HG03432 (cell line): ENCODE data around the gene GMFB.
A peak's percentile ranks its signal among the peaks of the same experiment; 100 is the strongest.
"Not testable (repeated sequence)": the region's sequence is repeated elsewhere in the genome, so short reads cannot be mapped to it uniquely, and the experiment has no call there.

Experiments used
- ATAC-seq: cut with Tn5 transposase; IDR thresholded peaks from one replicate; pipeline ENCODE4 v1.9.1; 2021; ENCODE audit warnings: mild to moderate bottlenecking, moderate library complexity; ENCODE audit not compliant: unreplicated experiment

The GMFB gene

DNA sequence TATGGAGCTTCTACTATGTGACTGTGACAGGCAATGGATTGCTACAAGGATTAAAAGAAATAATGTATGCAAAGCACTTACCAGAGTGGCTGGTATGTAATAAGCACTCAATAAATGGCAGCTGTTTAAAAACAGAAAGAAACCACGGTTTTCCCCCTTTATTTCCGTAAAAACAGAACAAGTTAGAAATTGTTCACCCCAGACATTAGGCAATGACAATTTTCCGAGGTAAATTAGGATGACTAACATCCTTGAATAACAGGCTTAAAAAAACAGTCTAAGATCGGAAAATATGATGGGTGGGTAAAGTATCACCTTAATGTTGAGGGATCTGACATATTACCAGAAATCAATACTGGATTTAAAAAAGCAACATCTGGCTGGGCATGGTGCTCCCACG, 26.7 kb downstream of the GMFB start:
- ATAC-seq, result no peak

DNA sequence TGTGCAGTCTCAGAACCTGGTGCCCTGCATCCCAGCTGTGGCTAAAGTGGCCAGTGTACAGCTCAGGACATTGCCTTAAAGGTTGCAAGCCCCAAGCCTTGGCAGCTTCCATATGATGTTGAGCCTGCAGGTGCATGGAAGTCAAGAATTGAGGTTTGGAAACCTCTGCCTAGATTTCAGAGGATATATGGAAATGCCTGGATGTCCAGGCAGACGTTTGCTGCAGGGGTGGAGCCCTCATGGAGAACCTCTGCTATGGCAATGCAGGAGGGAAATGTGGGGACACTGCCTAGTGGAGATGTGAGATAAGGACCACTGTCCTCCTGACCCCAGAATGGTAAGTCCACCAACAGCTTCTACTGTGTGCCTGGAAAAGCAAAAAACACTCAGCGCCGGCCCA, 29.7 kb downstream of the GMFB start:
- no peak for ATAC-seq

DNA sequence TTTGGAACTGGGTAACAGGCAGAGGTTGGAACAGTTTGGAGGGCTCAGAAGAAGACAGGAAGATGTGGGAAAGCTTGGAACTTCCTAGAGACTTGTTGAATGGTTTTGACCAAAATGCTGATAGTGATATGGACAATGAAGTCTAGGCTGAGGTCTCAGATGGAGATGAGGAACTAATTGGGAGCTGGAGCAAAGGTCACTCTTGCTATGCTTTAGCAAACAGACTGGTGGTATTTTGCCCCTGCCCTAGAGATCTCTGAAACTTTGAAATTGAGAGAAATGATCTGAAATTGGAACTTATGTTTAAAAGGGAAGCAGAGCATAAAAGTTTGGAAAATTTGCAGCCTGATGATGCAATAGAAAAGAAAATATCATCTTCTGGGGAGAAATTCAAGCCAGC, 30.2 kb downstream of the GMFB start:
- not testable (repeated sequence) for ATAC-seq

DNA sequence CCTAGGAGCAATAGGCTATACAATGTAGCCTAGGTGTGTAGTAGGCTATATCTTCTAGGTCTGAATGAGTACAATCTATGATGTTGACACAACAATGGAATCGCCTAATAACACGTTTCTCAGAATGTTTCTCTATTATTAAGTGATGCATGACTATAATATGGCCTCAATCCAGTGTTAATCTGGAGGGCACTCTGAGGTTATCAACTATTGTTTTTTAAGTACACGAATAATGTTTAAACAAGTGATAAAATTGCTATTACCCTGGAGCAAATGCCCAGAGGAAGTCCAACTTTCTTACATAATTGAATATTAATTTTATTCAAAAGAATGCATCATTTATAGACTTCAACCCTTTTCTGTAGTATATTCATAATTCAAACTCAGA, 31.2 kb downstream of the GMFB start:
- no peak for ATAC-seq

DNA sequence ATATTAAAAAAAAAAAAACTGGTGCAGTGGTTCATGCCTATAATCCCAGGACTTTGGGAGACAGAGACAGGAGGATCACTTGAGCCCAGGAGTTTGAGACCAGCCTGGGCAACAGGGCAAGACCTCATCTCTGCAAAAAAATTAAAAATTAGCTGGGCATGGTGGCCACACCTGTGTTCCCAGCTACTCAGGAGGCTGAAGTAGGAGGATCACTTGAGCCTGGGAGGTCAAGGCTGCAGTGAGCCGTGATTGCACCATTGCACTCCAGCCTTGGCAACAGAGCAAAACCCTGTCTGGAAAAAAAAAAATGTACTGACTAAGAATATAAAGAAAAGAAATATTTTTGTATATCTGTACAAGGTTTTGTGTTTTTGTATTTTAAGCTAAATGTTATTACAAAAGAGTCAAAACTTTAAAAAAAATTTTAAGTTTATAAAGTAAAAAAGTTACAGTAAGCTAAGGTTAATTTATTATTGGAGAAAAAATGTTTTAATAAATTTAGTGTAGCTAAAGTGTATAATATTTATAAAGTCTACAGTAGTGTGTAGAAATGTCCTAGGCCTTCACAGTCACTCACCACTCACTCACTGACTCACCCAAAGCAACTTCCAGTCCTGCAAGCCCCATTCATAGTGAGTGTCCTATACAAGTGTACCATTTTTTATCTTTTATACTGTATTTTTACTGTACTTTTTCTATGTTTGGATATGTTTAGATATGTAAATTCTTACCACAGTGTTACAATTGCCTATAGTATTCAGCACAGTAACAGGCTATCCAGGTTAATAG, 31.8 kb downstream of the GMFB start:
- ATAC-seq, result not testable (repeated sequence)

DNA sequence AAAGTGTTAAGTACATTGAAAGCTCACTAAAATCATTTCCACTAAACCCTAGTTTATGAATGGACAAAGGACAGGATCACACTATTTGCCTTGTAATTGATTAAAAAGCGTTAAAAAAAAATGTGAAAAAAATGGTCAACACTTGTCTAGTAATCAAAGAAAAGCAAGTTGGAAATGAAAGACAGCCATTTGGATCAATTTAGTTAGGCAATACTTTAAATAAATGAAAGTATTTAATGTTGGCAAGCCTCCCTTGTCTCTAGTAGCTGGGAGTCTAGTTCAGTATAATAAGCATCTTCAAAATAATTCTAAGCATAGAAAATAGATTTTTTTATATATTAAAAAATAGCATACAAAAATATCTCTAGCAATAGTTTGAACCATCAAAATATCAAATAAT, 33.4 kb downstream of the GMFB start:
- no peak for ATAC-seq

DNA sequence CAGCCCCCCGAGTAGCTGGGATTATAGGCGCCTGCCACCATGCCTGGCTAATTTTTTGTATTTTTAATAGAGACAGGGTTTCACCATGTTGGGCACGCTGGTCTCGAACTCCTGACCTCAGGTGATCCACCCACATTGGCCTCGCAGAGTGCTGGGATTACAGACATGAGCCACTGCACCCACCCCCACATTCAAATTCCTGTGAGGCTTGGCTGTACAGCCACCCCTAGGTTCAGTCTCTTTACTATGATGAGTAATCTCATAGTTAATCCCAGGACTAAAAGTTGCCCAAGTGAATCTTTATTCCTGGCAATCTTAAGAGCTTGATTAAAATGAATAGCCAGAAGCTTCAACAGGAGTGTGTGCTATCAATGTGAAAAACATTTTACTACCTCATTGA, 34.8 kb downstream of the GMFB start:
- not testable (repeated sequence) for ATAC-seq

DNA sequence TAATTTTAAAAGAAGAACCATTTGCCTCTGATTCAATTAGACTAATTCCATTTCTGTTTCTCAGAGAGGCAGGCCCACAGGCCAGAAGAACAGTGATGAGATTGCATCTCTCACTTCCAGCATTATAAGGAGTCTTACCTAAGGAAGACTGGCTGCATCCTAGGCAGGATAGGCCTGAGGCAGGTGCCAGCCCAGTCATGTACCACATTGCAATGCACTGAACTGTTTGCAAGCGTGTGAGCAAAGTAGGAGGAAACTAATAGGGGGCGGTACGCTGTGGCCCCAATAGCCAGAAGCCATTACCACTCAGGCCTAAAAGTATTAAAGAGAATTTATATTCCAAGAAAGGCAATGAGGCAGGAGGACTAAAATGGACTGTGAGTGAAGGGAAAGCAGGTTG, 35.5 kb downstream of the GMFB start:
- no peak for ATAC-seq

DNA sequence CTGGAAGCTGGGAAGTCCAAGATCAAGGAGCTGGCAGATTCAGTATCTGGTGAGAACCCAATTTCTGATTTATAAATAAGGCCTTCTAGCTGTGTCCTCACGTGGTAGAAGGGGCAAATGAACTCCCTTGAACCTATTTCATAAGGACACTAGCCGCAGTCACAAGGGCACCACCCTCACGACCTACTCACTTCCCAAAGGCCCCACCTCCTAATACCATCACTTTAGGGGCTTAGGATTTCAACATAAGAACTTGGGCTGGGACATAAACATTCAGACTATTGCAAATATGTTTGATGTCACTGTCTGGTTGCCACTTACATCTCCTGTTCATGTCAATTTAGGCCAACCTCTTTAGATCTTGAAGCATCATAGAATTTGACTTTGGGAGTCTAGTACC, 36.8 kb downstream of the GMFB start:
- no peak for ATAC-seq

DNA sequence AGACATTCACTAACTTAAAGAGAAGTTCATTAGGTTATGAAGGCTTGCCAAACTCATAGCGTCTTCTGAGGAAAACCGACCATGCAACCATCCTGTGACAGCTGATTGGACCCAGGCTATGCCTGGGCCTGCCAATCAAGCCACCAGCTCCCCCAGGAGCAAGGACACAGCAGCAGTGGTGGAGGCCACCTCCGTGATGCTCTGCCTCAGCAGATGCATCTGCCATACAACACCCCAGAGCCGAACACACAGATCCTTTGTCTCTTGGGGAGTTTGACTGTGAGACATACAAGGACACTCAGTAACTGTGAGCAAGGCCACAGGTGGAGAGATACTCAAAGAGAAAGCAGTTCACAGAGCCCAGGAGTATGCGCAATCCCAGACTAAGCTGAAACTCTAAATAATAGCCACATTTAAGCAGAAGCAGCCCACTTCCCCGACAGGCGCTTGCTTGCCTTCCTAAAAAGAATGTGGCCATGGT, 37.6 kb downstream of the GMFB start:
- ATAC-seq, result no peak

DNA sequence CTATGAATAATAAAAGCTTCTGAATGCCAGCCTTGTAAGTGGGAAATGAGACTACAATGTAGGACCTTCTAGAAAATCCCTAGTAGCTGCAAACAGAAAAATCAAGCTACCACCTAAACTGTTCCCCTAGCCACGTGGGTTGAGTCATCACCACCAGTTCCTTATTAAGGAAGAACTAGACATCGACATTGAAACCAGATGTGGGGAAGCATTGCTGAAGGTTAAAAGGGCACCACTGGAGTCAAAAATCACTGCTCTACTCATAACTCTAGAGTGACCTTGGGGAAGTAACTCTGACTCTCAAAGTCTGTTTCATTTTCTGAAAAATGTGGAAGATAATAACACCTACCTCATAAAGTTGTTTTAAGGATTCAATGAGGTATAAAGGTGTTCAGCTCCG, 38.2 kb downstream of the GMFB start:
- peak; percentile 70 for ATAC-seq

DNA sequence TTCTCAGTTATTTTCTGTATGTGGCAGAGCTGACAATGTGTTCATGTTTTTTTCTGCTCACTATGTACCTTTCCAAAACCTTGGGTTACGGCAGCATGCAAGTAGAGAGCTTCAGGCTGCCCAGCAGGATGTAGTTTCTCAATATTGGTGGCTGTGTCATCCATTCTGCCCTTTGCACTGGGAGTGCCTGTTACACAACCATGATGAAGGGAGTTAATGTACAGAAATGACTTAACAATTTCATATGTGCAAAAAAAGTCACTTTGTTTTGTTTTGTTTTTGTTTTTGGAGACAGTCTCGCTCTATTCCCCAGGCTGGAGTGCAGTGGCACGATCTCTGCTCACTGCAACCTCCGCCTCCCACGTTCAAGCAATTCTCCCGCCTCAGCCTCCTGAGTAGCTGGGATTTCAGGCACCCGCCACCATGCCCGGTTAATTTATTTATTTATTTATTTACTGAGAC, 41.5 kb downstream of the GMFB start:
- ATAC-seq, result no peak

DNA sequence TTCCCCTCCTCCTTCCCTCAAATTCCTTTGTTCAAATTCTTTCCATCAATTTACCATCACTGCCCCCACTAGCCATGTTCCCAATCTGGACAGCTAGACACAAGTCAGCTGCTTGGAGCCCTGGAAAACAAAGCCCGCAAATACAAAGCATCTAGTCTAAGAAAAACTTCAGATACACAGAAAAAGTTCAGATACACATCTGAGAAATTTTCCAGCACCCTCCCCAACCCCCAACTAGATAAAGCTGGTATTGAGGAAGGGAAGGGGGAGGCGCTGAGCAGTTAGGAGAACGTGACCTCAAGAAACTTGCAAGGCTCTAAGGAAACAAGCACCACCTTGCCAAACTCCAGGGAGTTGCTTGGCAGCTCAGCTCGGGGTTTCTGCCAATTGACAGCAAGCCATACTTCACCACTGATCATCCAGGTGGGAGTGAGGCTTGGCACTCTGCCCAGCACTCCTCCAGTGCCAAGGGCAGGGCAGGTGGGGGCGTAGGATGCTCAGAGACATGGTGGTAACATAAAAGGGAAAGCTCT, 42.6 kb downstream of the GMFB start:
- no peak for ATAC-seq

DNA sequence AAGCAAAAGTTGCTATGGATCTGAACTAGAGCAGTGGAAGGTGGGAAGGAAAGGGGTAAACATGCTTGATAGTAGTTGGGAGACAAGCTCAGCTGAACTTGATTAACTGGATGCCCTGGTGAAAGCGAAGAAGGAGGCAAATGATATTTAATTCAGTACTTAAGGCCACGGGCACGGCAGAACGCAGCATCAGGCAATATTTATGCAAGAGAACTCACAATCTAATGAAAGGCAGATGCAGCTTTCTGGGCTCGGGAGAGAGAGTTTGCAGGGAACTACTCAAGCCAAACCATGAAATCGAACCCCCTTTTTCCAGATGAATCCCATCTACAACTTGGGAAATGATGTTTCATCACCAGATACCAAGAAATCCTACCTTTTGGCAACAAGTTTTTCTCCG, 44.1 kb downstream of the GMFB start:
- ATAC-seq, result no peak

DNA sequence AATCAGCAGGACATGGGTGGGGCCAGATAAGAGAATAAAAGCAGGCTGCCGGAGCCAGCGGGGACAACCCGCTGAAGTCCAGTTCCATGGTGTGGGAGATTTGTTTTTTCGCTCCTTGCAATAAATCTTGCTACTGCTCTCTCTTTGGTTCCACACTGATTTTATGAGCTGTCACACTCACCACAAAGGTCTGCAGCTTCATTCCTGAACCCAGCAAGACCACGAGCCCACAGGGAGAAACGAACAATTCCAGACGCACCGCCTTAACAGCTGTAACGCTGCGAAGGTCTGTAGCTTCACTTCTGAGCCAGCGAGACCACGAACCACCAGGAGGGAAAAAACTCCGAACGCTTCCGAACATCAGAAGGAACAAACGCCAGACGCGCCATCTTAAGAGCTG, 44.8 kb downstream of the GMFB start:
- ATAC-seq, result no peak

DNA sequence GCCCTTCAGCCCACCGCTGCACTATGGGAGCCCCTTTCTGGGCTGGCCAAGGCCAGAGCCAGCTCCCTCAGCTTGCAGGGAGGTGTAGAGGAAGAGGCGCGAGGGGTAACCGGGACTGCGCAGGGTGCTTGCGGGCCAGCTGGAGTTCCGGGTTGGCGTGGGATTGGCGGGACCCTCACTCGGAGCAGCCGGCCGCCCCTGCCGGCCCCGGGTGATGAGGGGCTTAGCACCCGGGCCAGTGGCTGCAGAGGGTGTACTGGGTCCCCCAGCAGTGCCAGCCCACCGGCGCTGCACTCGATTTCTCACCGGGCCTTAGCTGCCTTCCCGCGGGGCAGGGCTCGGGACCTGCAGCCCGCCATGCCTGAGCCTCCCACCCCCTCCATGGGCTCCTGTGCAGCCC, 45.8 kb downstream of the GMFB start:
- not testable (repeated sequence) for ATAC-seq

DNA sequence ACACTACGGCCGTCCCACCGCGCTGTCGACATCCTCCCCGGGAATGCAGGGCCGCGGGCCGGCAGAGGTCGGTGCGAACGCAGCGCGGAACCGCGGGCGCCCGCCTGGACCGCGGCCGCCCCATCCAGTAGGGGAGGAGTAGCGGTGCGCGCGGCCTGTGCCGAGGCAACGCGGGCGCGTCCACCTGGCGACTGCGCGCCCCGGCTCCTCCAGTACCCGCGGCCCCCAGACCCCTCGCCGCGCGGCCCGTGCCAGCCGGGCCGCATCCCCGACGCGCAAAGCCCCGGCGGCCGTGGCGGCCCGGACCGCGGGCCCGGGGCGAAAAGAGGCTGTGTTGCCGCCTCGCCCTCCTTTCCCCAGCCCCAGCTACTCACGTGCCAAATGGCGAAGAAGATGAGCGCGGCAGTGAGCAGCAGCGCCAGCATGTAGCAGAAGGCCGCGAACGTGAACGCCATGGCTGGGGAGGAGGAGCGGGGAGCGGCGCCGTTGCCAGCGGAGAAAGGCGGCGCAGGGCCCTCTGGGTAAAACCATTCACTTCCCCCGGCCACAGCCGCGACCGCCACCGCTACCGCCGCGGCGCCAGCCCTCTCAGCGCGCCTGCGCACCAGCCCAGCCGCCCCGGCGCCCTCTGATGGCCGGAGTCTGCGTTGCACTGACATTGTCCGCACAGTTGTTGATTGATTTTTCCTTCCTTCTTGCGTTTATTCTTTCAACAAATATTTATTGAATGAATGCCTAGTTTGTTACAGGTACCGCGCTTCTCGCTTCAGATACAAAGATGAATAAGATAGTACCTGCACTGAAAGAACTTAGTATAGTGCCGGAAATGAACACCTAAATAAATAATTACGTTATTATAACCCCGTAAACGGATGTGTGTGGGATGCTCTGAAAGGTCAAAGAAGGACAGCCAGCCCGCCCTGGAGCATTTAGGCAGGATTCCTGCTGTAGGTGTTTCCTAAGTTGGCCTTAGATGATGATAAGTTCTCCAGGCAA, 47.6 kb downstream of the GMFB start, which contains the start of gene CNIH1:
Gene CNIH1, minus strand, starts transcription at position 502 of the 996 bp plus-strand sequence. Its CDS starts 47 bp downstream, at position 455.
- ATAC-seq, result peak; percentile 97

DNA sequence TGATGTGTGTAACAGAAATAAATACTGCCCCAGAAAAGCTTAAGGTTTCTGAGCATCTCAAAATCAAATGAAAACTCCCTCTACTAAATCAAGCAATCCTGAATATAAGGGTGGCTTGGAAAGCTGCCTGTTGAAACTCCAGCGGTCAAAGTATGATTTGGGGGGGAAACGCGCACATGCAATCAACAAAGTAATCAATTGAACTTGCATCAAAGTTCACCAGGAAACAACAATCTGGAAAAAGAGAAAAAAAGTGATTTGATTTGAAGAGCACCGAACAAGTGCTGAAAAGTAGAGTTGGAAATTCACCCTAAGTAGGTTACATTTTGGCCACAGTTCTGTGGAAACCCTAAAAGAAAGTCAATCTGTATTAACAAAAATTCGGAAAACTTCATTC, 48.3 kb downstream of the GMFB start:
- no peak for ATAC-seq

DNA sequence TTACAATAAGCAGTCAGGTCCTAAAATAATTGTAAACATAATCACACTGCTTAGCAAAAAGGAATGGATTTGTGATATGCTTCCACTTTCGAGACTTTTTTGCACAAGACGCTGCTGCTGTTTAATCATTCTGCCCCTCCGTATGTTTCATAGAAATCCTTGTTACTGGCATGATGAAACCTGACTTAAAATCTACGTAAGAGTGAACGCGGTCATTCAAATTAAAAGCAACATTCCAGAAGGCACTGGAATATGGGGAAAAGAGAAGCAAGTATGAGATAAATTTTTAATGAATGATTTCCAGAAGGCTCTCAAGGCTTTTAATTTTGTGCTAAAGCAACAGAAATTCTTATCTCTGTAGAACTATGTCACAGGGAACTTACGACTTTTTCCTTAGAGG, 48.7 kb downstream of the GMFB start:
- ATAC-seq, result no peak

DNA sequence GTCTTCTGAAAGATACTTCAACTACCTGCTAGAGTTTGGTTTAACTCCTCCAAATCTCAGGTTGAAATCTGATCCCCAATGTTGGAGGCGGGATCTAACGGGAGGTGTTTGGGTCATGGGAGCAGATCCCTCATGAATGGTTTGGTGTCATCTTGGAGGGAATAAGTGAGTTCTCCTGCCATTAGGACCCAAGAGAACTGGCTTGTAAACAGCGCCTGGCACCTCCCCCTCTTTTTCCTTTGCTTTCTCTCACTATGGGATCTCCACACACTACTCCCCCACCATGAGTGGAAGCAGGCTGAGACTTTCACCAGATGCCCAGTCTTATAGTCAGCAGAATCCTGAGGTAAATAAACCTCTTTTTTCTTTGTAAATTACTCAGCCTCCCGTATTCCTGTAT, 50.1 kb downstream of the GMFB start:
- ATAC-seq, result no peak

DNA sequence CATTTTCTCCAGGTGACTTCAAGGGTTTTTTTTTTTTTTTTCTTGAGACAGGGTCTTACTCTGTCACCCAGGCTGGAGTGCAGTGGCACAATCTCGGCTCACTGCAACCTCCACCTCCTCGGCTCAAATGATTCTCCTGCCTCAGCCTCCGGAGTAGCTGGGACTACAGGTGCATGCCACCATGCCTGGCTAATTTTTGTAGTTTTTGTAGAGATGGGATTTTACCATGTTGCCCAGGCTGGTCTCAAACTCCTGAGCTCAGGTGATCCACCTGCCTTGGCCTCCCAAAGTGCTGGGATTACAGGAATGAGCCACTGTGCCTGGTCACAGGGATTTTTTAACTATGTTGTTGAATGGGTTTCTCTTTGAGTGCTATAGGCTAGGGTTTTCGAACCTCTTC, 50.8 kb downstream of the GMFB start:
- not testable (repeated sequence) for ATAC-seq
